ENCODE results near the gene MFF. TPM values are rescaled to one million over a fixed set of nuclear protein-coding genes. Genes with fewer than 3 reads are reported as not detected.
A peak's percentile ranks its signal among the peaks of the same experiment; 100 is the strongest.
"Not testable (repeated sequence)": the region's sequence is repeated elsewhere in the genome, so short reads cannot be mapped to it uniquely, and the experiment has no call there.

MFF gene
- polyA plus RNA-seq, 1 of the 3 experiments (the other 2 are of a cell fraction), result 51.0 TPM

DNA sequence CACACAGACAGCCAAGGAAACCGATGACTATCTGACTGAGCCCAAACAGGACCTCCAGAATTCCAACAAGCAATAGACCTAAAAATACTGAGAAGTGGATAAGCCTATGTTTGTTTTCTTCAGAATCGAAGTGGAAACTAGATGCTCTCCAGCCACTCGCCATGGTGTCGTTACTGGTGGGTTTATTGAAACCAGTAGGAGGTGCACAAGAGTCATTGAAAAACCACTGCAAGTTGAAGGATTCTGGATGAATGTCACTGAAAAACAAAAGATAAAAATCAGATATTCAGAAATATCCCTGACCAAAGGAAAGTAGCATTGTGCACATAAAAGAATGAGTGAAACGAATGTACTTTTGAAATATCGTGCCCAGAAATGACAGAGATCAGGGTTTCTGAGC, 38.7 kb downstream of the MFF start (continued):
- TF ChIP-seq, protein P1, sequence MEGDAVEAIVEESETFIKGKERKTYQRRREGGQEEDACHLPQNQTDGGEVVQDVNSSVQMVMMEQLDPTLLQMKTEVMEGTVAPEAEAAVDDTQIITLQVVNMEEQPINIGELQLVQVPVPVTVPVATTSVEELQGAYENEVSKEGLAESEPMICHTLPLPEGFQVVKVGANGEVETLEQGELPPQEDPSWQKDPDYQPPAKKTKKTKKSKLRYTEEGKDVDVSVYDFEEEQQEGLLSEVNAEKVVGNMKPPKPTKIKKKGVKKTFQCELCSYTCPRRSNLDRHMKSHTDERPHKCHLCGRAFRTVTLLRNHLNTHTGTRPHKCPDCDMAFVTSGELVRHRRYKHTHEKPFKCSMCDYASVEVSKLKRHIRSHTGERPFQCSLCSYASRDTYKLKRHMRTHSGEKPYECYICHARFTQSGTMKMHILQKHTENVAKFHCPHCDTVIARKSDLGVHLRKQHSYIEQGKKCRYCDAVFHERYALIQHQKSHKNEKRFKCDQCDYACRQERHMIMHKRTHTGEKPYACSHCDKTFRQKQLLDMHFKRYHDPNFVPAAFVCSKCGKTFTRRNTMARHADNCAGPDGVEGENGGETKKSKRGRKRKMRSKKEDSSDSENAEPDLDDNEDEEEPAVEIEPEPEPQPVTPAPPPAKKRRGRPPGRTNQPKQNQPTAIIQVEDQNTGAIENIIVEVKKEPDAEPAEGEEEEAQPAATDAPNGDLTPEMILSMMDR (IDR thresholded peaks at IDR 0.05), result peak; percentile 48
- no peak for TF ChIP-seq MEF2A (IDR thresholded peaks at IDR 0.05; ENCODE audit: borderline replicate concordance, low read depth)
- TF ChIP-seq JUND (IDR thresholded peaks at IDR 0.05), result no peak
- no peak for TF ChIP-seq GABPA (IDR thresholded peaks at IDR 0.05; ENCODE audit: low read depth)
- TF ChIP-seq, protein P2, sequence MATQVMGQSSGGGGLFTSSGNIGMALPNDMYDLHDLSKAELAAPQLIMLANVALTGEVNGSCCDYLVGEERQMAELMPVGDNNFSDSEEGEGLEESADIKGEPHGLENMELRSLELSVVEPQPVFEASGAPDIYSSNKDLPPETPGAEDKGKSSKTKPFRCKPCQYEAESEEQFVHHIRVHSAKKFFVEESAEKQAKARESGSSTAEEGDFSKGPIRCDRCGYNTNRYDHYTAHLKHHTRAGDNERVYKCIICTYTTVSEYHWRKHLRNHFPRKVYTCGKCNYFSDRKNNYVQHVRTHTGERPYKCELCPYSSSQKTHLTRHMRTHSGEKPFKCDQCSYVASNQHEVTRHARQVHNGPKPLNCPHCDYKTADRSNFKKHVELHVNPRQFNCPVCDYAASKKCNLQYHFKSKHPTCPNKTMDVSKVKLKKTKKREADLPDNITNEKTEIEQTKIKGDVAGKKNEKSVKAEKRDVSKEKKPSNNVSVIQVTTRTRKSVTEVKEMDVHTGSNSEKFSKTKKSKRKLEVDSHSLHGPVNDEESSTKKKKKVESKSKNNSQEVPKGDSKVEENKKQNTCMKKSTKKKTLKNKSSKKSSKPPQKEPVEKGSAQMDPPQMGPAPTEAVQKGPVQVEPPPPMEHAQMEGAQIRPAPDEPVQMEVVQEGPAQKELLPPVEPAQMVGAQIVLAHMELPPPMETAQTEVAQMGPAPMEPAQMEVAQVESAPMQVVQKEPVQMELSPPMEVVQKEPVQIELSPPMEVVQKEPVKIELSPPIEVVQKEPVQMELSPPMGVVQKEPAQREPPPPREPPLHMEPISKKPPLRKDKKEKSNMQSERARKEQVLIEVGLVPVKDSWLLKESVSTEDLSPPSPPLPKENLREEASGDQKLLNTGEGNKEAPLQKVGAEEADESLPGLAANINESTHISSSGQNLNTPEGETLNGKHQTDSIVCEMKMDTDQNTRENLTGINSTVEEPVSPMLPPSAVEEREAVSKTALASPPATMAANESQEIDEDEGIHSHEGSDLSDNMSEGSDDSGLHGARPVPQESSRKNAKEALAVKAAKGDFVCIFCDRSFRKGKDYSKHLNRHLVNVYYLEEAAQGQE (IDR thresholded peaks at IDR 0.05; ENCODE audit: low read depth, low read length), result no peak
- TF ChIP-seq SMC3 (IDR thresholded peaks at IDR 0.05; ENCODE audit: low read depth, low read length), result no peak

DNA sequence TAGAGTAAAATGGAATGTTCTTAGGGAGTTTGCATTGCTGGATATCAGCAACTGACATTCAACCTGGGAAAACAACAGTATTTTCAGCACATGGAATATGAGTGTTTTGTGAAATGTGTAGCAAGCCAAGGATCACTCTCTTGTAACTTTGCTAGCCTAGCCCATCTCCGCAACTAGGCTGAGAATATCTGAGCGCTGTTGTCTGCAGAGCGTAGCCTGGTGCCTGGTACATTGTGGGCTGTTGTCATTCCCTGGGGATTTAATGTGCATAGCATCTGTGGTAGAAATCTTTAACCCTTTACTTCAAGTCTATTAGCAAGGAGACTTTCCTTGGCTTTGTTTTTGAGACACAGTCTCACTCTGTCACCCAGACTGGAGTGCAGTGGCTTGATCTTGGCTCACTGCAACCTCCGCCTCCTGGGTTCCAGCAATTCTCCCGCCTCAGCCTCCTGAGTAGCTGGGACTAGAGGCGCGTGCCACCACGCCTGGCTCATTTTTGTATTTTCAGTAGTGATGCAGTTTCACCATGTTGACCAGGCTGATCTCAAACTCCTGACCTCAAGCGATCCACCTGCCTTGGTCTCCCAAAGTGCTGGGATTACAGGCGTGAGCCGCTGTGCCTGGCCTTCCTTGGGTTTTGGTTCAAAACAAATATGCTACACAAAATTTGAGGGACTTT, 39.7 kb downstream of the MFF start:
- H3K9me2 ChIP-seq; H3K27me3 ChIP-seq (ENCODE audit: insufficient read depth); H3K4me2 ChIP-seq; H3K9ac ChIP-seq; H2AFZ ChIP-seq (ENCODE audit: low read depth); CTCF ChIA-PET; H3K4me3 ChIP-seq (ENCODE audit: low read depth in 2 of 2, low read length in 1 of 2); H4K20me1 ChIP-seq (ENCODE audit: insufficient read depth); H3K79me2 ChIP-seq (ENCODE audit: insufficient read depth); H3K27ac ChIP-seq (ENCODE audit: low read depth in 2 of 2, low read length in 1 of 2); H3K9me3 ChIP-seq; DNase-seq; POLR2A ChIA-PET: not testable (repeated sequence)
- Histone ChIP-seq H3K4me1 (ENCODE audit: control insufficient read depth in 1 of 2, insufficient read depth in 2 of 2, low read depth in 1 of 2, low read length in 1 of 2) (peaks cover 11 to 25% of the 10 kb centered on the region in 2 experiments; a peak in 3 of 4 replicates), H3K36me3 (replicated peaks in 1 of 2; ENCODE audit: control insufficient read depth in 1 of 2, insufficient read depth in 2 of 2, low read length in 1 of 2) (peaks cover 3 to 17% of the 10 kb centered on the region in 2 experiments), H3F3A (replicated peaks; ENCODE audit: insufficient read depth) (peaks cover 22% of the 10 kb centered on the region)
- WGBS (ENCODE audit: low lambda C conversion rate), result 98% methylated on average over 11 of the region's 11 CpGs

DNA sequence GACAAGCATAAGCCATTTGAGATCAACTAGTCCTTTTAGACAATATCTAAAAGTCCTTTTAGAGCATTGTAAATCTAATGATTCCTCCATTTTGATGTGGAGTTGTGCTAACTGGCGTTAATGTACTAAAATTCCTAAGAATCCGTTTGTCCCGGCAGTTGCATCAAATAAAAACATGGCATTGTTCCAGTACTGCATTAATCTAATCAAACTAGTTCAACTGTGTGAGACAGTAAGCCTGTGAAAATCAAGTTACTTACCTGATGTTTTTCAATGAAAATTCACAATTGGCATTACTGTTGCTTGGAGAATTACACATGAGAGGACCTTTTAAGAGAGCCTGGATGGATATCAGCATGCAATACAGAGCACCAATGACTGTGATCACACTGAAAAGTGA, 40.8 kb downstream of the MFF start:
- no peak overlapping the region for H3K9ac ChIP-seq
- H3K79me2 ChIP-seq (ENCODE audit: insufficient read depth), result no peaks in the 10 kb centered on the region
- TF ChIP-seq, protein P2 (IDR thresholded peaks at IDR 0.05; ENCODE audit: low read depth, low read length), result no peak
- TF ChIP-seq RCOR1 (IDR thresholded peaks at IDR 0.05; ENCODE audit: low read length) (0 out of 2 replicates have a peak, but pooled peaks have one; percentile 12), FOXJ3 (CRISPR knock-in tag; IDR thresholded peaks at IDR 0.05) (no peak), GABPA (IDR thresholded peaks at IDR 0.05; ENCODE audit: low read depth) (no peak), NRF1 (IDR thresholded peaks at IDR 0.05; ENCODE audit: low read depth, low read length) (no peak)
- H3K4me2 ChIP-seq, result no peak overlapping the region
- no peaks in the 10 kb centered on the region for H3K27me3 ChIP-seq (ENCODE audit: insufficient read depth)
- no peak overlapping the region for H3K4me3 ChIP-seq (ENCODE audit: low read depth in 2 of 2, low read length in 1 of 2)
- ChIA-PET POLR2A (no interaction called here), CTCF (no interaction called here)
- H3K27ac ChIP-seq (ENCODE audit: low read depth in 2 of 2, low read length in 1 of 2), result peak overlapping the region; percentile 29 to 85; a peak in 1 of 4 replicates
- H3K9me2 ChIP-seq, result no peaks in the 10 kb centered on the region
- H2AFZ ChIP-seq (ENCODE audit: low read depth), result no peak overlapping the region
- no peaks in the 10 kb centered on the region for H3K9me3 ChIP-seq
- H3F3A ChIP-seq (replicated peaks; ENCODE audit: insufficient read depth), result peaks cover 33% of the 10 kb centered on the region
- H3K36me3 ChIP-seq (replicated peaks in 1 of 2; ENCODE audit: control insufficient read depth in 1 of 2, insufficient read depth in 2 of 2, low read length in 1 of 2), result peaks cover 2 to 6% of the 10 kb centered on the region in 2 experiments
- H3K4me1 ChIP-seq (ENCODE audit: control insufficient read depth in 1 of 2, insufficient read depth in 2 of 2, low read depth in 1 of 2, low read length in 1 of 2), result peaks cover 11 to 36% of the 10 kb centered on the region in 2 experiments
- no peaks in the 10 kb centered on the region for H4K20me1 ChIP-seq (ENCODE audit: insufficient read depth)
- no peak for DNase-seq
- 39% methylated on average over 3 of the region's 3 CpGs for WGBS (ENCODE audit: low lambda C conversion rate)
